K562 (cell line): ENCODE results near the gene GJE1. TPM values are rescaled to one million over a fixed set of nuclear protein-coding genes. Genes with fewer than 3 reads are reported as not detected.

Source experiments
- ATAC-seq: fragments of 200-7000 bp; cut with Tn5 transposase; 3 replicates; pipeline ENCODE4 v1.9.1; 2020; ENCODE audit warnings: moderate library complexity
- BruUV-seq: library from RNA; stranded (reverse); fragments of 400-500 nt; replicated peaks from 2 replicates; lab custom pipeline; 2021; lab: Mats Ljungman, UMichigan
- CTCF ChIA-PET: fragments of 300-600 bp; formaldehyde crosslinking; extraction: SDS; loops from one replicate; lab custom pipeline; 2021; ENCODE audit warnings: low intra/inter-chr PET ratio; lab: Yijun Ruan, JAX
- POLR2A ChIA-PET: fragments of 300-600, 350-650 bp; sonication (Branson Sonifier 250); formaldehyde crosslinking; extraction: SDS; loops from one replicate; lab custom pipeline; 2021; ENCODE audit warnings: antibody characterized with exemption, inconsistent platforms; lab: Yijun Ruan, JAX
- DNase-seq, 4 experiments: peaks; one replicate each; pipeline versions ENCODE4 v3.0.0 to v3.0.0-alpha.2; 2011 to 2018; ENCODE audit warnings: low spot score in 3 of 4, mixed read lengths in 3 of 4; ENCODE audit errors: extremely low read depth in 1 of 4
- FAIRE-seq: peaks from 2 replicates; lab custom pipeline; 2011; peaks lifted over from hg19 to GRCh38; lab: Jason Lieb, UNC
- H2AFZ ChIP-seq: 2 replicates; pipeline ENCODE4 v1.6.0; 2011; ENCODE audit warnings: low read depth, low read length, control low read depth, inconsistent platforms
- H3K27ac ChIP-seq: fragments of 200-600 bp; 3 replicates; pipeline ENCODE4 v1.8.0; 2011; ENCODE audit warnings: low read depth, mild to moderate bottlenecking, control low read depth, inconsistent platforms, low read length, moderate library complexity, mixed read lengths; ENCODE audit errors: extremely low read depth
- H3K27me3 ChIP-seq, 2 experiments: fragments of 300-600 bp in 1 of 2; 2 replicates in 1 of 2; 3 replicates in 1 of 2; pipeline versions ENCODE4 v1.6.0 to v1.8.0; 2011; ENCODE audit warnings: inconsistent platforms in 2 of 2, low read length in 2 of 2, mild to moderate bottlenecking in 1 of 2, mixed read lengths in 1 of 2, moderate library complexity in 1 of 2; ENCODE audit not compliant: control insufficient read depth in 2 of 2, insufficient read depth in 2 of 2
- H3K36me3 ChIP-seq: fragments of 300-600 bp; 3 replicates; pipeline ENCODE4 v1.8.0; 2011; ENCODE audit warnings: mild to moderate bottlenecking, low read length, inconsistent platforms; ENCODE audit not compliant: control insufficient read depth, insufficient read depth
- H3K4me1 ChIP-seq, 2 experiments: fragments of 200-600 bp in 1 of 2; replicated peaks in 1 of 2; 2 replicates in 1 of 2; 3 replicates in 1 of 2; pipeline versions ENCODE4 v1.5.1 to v1.8.0; 2011; ENCODE audit warnings: inconsistent platforms in 2 of 2, low read length in 2 of 2, mild to moderate bottlenecking in 1 of 2, mixed read lengths in 1 of 2, moderate library complexity in 1 of 2; ENCODE audit not compliant: control insufficient read depth in 2 of 2, insufficient read depth in 2 of 2
- H3K4me2 ChIP-seq: 2 replicates; pipeline ENCODE4 v1.6.1; 2011; ENCODE audit warnings: low read length, control low read depth, inconsistent platforms, mixed read lengths; ENCODE audit not compliant: insufficient read depth
- H3K4me3 ChIP-seq: fragments of 200-600 bp; sonication (generic), shearing (Covaris generic); 2 replicates; pipeline ENCODE4 v1.5.1; 2016; ENCODE audit warnings: control low read depth, inconsistent platforms
- H3K79me2 ChIP-seq: fragments of 200-600 bp; 3 replicates; pipeline ENCODE4 v1.8.0; 2011; ENCODE audit warnings: low read length, inconsistent platforms; ENCODE audit not compliant: control insufficient read depth, insufficient read depth
- H3K9ac ChIP-seq, 2 experiments: 2 replicates each; pipeline versions ENCODE4 v1.6.0 to v1.6.1; 2011; ENCODE audit warnings: low read depth in 2 of 2, low read length in 2 of 2, control low read depth in 1 of 2, inconsistent platforms in 1 of 2, mild to moderate bottlenecking in 1 of 2, mixed read lengths in 1 of 2; ENCODE audit not compliant: insufficient read depth in 1 of 2
- H3K9me1 ChIP-seq: one replicate; pipeline ENCODE4 v1.6.0; 2011; ENCODE audit warnings: inconsistent platforms, mild to moderate bottlenecking, low read length, moderate library complexity; ENCODE audit not compliant: control insufficient read depth, insufficient read depth
- H3K9me3 ChIP-seq: replicated peaks from 2 replicates; pipeline ENCODE4 v1.5.1; 2011; ENCODE audit warnings: low read depth, low read length, inconsistent platforms; ENCODE audit not compliant: control insufficient read depth, insufficient read depth
- H4K20me1 ChIP-seq: replicated peaks from 2 replicates; pipeline ENCODE4 v1.6.1; 2011; ENCODE audit warnings: low read length, inconsistent platforms, mixed read lengths; ENCODE audit not compliant: control insufficient read depth, insufficient read depth
- MCM3 ChIP-seq: fragments of 450-650 bp; IDR thresholded peaks from 2 replicates; pipeline ENCODE4 v1.6.1; 2016
- MEF2A ChIP-seq: IDR thresholded peaks from 2 replicates; pipeline ENCODE4 v1.6.1; 2011; ENCODE audit warnings: low read depth, mild to moderate bottlenecking, low read length, moderate library complexity; ENCODE audit not compliant: control insufficient read depth
- PRMT5 ChIP-seq: sonication (generic); formaldehyde crosslinking; IDR thresholded peaks from 2 replicates; pipeline ENCODE4 v1.5.0; 2020; ENCODE audit warnings: missing genetic modification reagents
- SNAPC5 ChIP-seq: fragments of 250-450 bp; sonication (Bioruptor Pico); IDR thresholded peaks from 2 replicates; pipeline ENCODE4 v1.8.0; 2021; ENCODE audit warnings: moderate library complexity, mild to moderate bottlenecking, inconsistent platforms
- ZNF212 ChIP-seq: fragments of 450-650 bp; formaldehyde crosslinking; IDR thresholded peaks from 2 replicates; pipeline ENCODE4 v1.4.0; 2020; ENCODE audit warnings: mild to moderate bottlenecking
- ZNF431 ChIP-seq: sonication (generic); formaldehyde crosslinking; IDR thresholded peaks from 2 replicates; pipeline ENCODE4 v1.8.0; 2022; ENCODE audit warnings: mild to moderate bottlenecking, missing genetic modification reagents
- WGBS: fragments of 100-300 bp; shearing (Covaris generic); methylation state at CpG from one replicate; pipeline ENCODE4 v1.1.6; 2016; ENCODE audit warnings: low coverage, mixed read lengths; ENCODE audit not compliant: insufficient coverage; ENCODE audit errors: missing lambda C conversion rate; 5-methylcytosine and 5-hydroxymethylcytosine counted together
- in situ Hi-C: fragments of 300-500 bp; cut with MboI; formaldehyde crosslinking; loops from 4 replicates; pipeline ENCODE4 v1.15.0; 2018; ENCODE audit warnings: inconsistent platforms, mixed read lengths
- intact Hi-C: fragments of 100-400 bp; cut with micrococcal nuclease; formaldehyde crosslinking; loops from 2 replicates; pipeline ENCODE4 v1.14.2; 2022
- polyA plus RNA-seq, 8 experiments: library from polyadenylated mRNA; depleted of rRNA in 4 of 8; stranded (reverse) in 5 of 8; unstranded in 3 of 8; fragments of >200 nt; fragmentation: Nextera tagmentation in 2 of 8; fragmentation: Illumina TruSeq in 1 of 8; extraction: Ambion mirVana in 2 of 8; extraction: Trizol in 1 of 8; gene quantifications; 2 replicates each; pipeline versions ENCODE4 v1.2.1 to v1.2.3, GENCODE V29; 2011 to 2014; ENCODE audit warnings: inconsistent platforms in 1 of 8, missing spikeins in 1 of 8
- total RNA-seq, 7 experiments: library from RNA; depleted of rRNA in 6 of 7; stranded (reverse); fragments of >200 nt in 6 of 7; fragmentation: Illumina TruSeq in 2 of 7; extraction: Trizol in 2 of 7; gene quantifications; 2 replicates each; pipeline versions ENCODE4 v1.2.1 to v1.2.3, GENCODE V29; 2011 to 2021; ENCODE audit warnings: low replicate concordance in 1 of 7

Gene GJE1
- total and polyA plus RNA-seq, 9 of the 15 experiments (the other 6 are each of a cell fraction or from before 2014, with no cell fraction given), result not detected

- ATAC-seq (peak; percentile 23; the same call in 2 of the 3 replicates), DNase-seq (no peak), FAIRE-seq (no peak)
- WGBS, result 3% methylated on average over 49 of the region's 49 CpGs
- no peaks in the 10 kb centered on the region for H4K20me1 ChIP-seq
- CTCF ChIA-PET, result no interaction called here
- in situ Hi-C loops, result no loop called here
- peaks cover 0 to 9% of the 10 kb centered on the region in 2 experiments; a peak in 2 of 5 replicates for H3K27me3 ChIP-seq
- H3K9me1 ChIP-seq, result no peaks in the 10 kb centered on the region
- no peak overlapping the region for H3K4me2 ChIP-seq
- no peak overlapping the region for H2AFZ ChIP-seq
- H3K9ac ChIP-seq, result no peak overlapping the region
- H3K36me3 ChIP-seq, result no peaks in the 10 kb centered on the region
- H3K9me3 ChIP-seq, result no peaks in the 10 kb centered on the region
- H3K4me3 ChIP-seq, result no peak overlapping the region
- BruUV-seq, result no TSS peak
- POLR2A ChIA-PET, result interaction anchor here (0.8 kb wide), 1 partner anchor 12 kb away, joined by 3 read pairs; no protein-coding TSS in a partner anchor
- H3K4me1 ChIP-seq, result no peaks in the 10 kb centered on the region
- H3K79me2 ChIP-seq, result no peaks in the 10 kb centered on the region
- intact Hi-C loops, result no loop called here
- H3K27ac ChIP-seq, result no peak overlapping the region
- no peak for TF ChIP-seq SNAPC5 (CRISPR knock-in tag)
- TF ChIP-seq ZNF431 (CRISPR knock-in tag), result no peak
- no peak for TF ChIP-seq ZNF212 (CRISPR knock-in tag)
- no peak for TF ChIP-seq MCM3
- TF ChIP-seq MEF2A, result no peak
- TF ChIP-seq PRMT5, result no peak
Measured at GRCh38 chr6:142087950-142088857, 44.5 kb upstream of the GJE1 start.
